GM12878 (cell line): ENCODE data around the gene SEC14L1. TPM values are rescaled to one million over a fixed set of nuclear protein-coding genes. Genes with fewer than 3 reads are reported as not detected.
"Not testable (repeated sequence)": the region's sequence is repeated elsewhere in the genome, so short reads cannot be mapped to it uniquely, and the experiment has no call there.

Experiments used
- ATAC-seq: fragments of 200-7000 bp; cut with Tn5 transposase; 3 replicates; pipeline ENCODE4 v1.9.1; 2020; ENCODE audit warnings: mild to moderate bottlenecking, moderate library complexity
- BruUV-seq: library from RNA; stranded (reverse); fragments of 400-500 nt; replicated peaks from 2 replicates; lab custom pipeline; 2021; lab: Mats Ljungman, UMichigan
- CTCF ChIA-PET: fragments of 300-600 bp; sonication (Branson Sonifier 250); formaldehyde crosslinking; extraction: SDS; loops from one replicate; lab custom pipeline; 2021; ENCODE audit warnings: inconsistent platforms; lab: Yijun Ruan, JAX
- POLR2A ChIA-PET: fragments of 350-600 bp; formaldehyde crosslinking; extraction: SDS; loops from one replicate; lab custom pipeline; 2021; ENCODE audit warnings: inconsistent platforms; lab: Charles Lee
- RAD21 ChIA-PET: fragments of 300-600 bp; sonication (Branson Sonifier 250); formaldehyde crosslinking; loops from one replicate; lab custom pipeline; 2023; ENCODE audit warnings: antibody characterized with exemption; ENCODE audit not compliant: unreplicated experiment; lab: Charles Lee
- SMC1A ChIA-PET: fragments of 300-600 bp; sonication (Branson Sonifier 250); formaldehyde crosslinking; loops from one replicate; lab custom pipeline; 2023; ENCODE audit not compliant: unreplicated experiment, uncharacterized antibody; lab: Charles Lee
- DNase-seq: peaks from one replicate; pipeline ENCODE4 v3.0.0-alpha.2; 2011; ENCODE audit warnings: low read depth, low spot score
- FAIRE-seq: peaks from 3 replicates; lab custom pipeline; 2011; peaks lifted over from hg19 to GRCh38; lab: Jason Lieb, UNC
- H2AFZ ChIP-seq: 2 replicates; pipeline ENCODE4 v1.6.0; 2011; ENCODE audit warnings: low read depth, low read length, control low read depth; ENCODE audit not compliant: control insufficient read depth
- H3K27ac ChIP-seq: 2 replicates; pipeline ENCODE4 v1.5.1; 2011; ENCODE audit warnings: control low read depth; ENCODE audit not compliant: control insufficient read depth, insufficient read depth
- H3K27me3 ChIP-seq, 2 experiments: replicated peaks in 1 of 2; 2 replicates each; pipeline versions ENCODE4 v1.6.0 to v1.6.1; 2011; ENCODE audit warnings: low read length in 1 of 2; ENCODE audit not compliant: control insufficient read depth in 2 of 2, insufficient read depth in 2 of 2
- H3K36me3 ChIP-seq, 2 experiments: 2 replicates each; pipeline ENCODE4 v1.5.1; 2011; ENCODE audit warnings: low read length in 1 of 2; ENCODE audit not compliant: control insufficient read depth in 2 of 2, insufficient read depth in 2 of 2
- H3K4me1 ChIP-seq: 2 replicates; pipeline ENCODE4 v1.6.1; 2011; ENCODE audit warnings: mild to moderate bottlenecking, low read length, moderate library complexity, mixed read lengths; ENCODE audit not compliant: control insufficient read depth, insufficient read depth
- H3K4me2 ChIP-seq: 2 replicates; pipeline ENCODE4 v1.6.0; 2011; ENCODE audit warnings: control low read depth; ENCODE audit not compliant: control insufficient read depth, insufficient read depth
- H3K4me3 ChIP-seq: fragments of 200-600 bp; sonication (generic); 2 replicates; pipeline ENCODE4 v1.5.1; 2016
- H3K79me2 ChIP-seq: 2 replicates; pipeline ENCODE4 v1.6.0; 2011; ENCODE audit warnings: low read length; ENCODE audit not compliant: control insufficient read depth, insufficient read depth
- H3K9ac ChIP-seq: 2 replicates; pipeline ENCODE4 v1.8.0; 2011; ENCODE audit warnings: low read length, control low read depth, mixed read lengths; ENCODE audit not compliant: control insufficient read depth, insufficient read depth
- H3K9me3 ChIP-seq: replicated peaks from 3 replicates; pipeline ENCODE4 v1.5.1; 2011; ENCODE audit warnings: mild to moderate bottlenecking, low read length; ENCODE audit not compliant: control insufficient read depth, insufficient read depth
- H4K20me1 ChIP-seq: 2 replicates; pipeline ENCODE4 v1.6.0; 2011; ENCODE audit not compliant: control insufficient read depth, insufficient read depth
- BACH1 ChIP-seq: fragments of 450-650 bp; IDR thresholded peaks from 2 replicates; pipeline ENCODE4 v1.6.1; 2017; ENCODE audit warnings: mild to moderate bottlenecking, borderline replicate concordance
- EED ChIP-seq: sonication (generic); IDR thresholded peaks from 2 replicates; pipeline ENCODE4 v1.6.1; 2016; ENCODE audit warnings: antibody characterized with exemption, low read depth
- FOS ChIP-seq: IDR thresholded peaks from 3 replicates; pipeline ENCODE4 v1.6.1; 2011; ENCODE audit warnings: borderline replicate concordance; ENCODE audit not compliant: insufficient read length; ENCODE audit errors: extremely low read depth
- HDGF ChIP-seq: fragments of 450-650 bp; IDR thresholded peaks from 2 replicates; pipeline ENCODE4 v1.6.1; 2016; ENCODE audit warnings: antibody characterized with exemption
- NFYB ChIP-seq: IDR thresholded peaks from 2 replicates; pipeline ENCODE4 v1.6.1; 2011; ENCODE audit warnings: low read depth, mild to moderate bottlenecking, low read length, improper control_type of control experiment, moderate library complexity; ENCODE audit not compliant: insufficient read depth
- RELA ChIP-seq: fragments of 450-650 bp; IDR thresholded peaks from 2 replicates; pipeline ENCODE4 v1.8.0; 2014; ENCODE audit warnings: borderline replicate concordance; ENCODE audit not compliant: partially characterized antibody
- SUPT20H ChIP-seq: IDR thresholded peaks from 2 replicates; pipeline ENCODE4 v1.6.1; 2011; ENCODE audit warnings: low read depth, mild to moderate bottlenecking, low read length, moderate library complexity, borderline replicate concordance; ENCODE audit not compliant: control insufficient read depth
- TBL1XR1 ChIP-seq: IDR thresholded peaks from 2 replicates; pipeline ENCODE4 v1.6.1; 2012; ENCODE audit warnings: low read depth, low read length, improper control_type of control experiment
- ZBTB40 ChIP-seq: fragments of 450-650 bp; IDR thresholded peaks from 2 replicates; pipeline ENCODE4 v1.6.1; 2016; ENCODE audit warnings: mild to moderate bottlenecking, moderate library complexity, borderline replicate concordance
- WGBS: methylation state at CpG from one replicate; pipeline ENCODE4 v1.1.6; 2016; ENCODE audit warnings: low lambda C conversion rate; ENCODE audit not compliant: insufficient replicate concordance, insufficient coverage; ENCODE audit errors: missing lambda C conversion rate; 5-methylcytosine and 5-hydroxymethylcytosine counted together
- in situ Hi-C: fragments of 300-500 bp; cut with MboI; formaldehyde crosslinking; loops from 9 replicates; pipeline ENCODE4 v1.14.3; 2018; ENCODE audit warnings: mixed read lengths
- intact Hi-C: fragments of 100-400 bp; cut with micrococcal nuclease; formaldehyde crosslinking; loops from one replicate; pipeline ENCODE4 v1.14.2; 2022; ENCODE audit not compliant: unreplicated experiment
- polyA plus RNA-seq, 11 experiments: library from polyadenylated mRNA; depleted of rRNA in 4 of 11; unstranded in 6 of 11; stranded (reverse) in 5 of 11; fragments of >200 nt; fragmentation: Nextera tagmentation in 4 of 11; fragmentation: Illumina TruSeq in 1 of 11; extraction: Ambion mirVana in 4 of 11; extraction: Trizol in 1 of 11; gene quantifications; 1 replicate in 1 of 11; 2 replicates in 10 of 11; pipeline versions ENCODE4 v1.2.1 to v1.2.3, GENCODE V29; 2011 to 2016; ENCODE audit warnings: inconsistent platforms in 2 of 11, missing spikeins in 2 of 11, low read depth in 1 of 11
- total RNA-seq, 4 experiments: library from RNA; depleted of rRNA in 3 of 4; stranded (reverse); fragments of >200 nt in 3 of 4; fragmentation: Illumina TruSeq in 1 of 4; extraction: Trizol in 1 of 4; gene quantifications; 2 replicates each; pipeline versions ENCODE4 v1.2.1 to v1.2.3, GENCODE V29; 2013 to 2021

The SEC14L1 gene
- total and polyA plus RNA-seq, 10 of the 15 experiments (the other 5 are each of a cell fraction or from before 2014, with no cell fraction given), result 6.3 to 66.1 (median 33.5) TPM

DNA sequence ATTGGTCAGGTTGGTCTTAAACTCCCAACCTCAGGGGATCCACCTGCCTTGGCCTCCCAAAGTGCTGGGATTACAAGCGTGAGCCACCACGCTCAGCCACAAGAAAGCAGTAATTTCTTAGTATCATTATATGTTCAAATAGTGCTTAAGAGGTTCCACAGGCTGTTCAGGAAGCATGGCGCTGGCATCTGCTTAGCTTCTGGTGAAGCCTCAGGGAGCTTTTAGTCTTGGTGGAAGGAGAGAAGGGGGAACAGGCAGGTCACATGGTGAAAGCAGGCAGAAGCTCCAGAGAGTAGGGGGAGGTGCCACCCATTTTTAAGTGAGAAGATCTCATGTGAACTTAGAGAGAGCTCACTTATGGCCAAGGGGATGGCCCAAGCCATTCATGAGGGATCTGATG lies 3.7 kb upstream of the SEC14L1 start:
- SMC1A ChIA-PET, result interaction anchor here (0.7 kb wide), 1 partner anchor 66 kb away, joined by 3 read pairs; no protein-coding TSS in a partner anchor
- H3K9me3 ChIP-seq, result no peaks in the 10 kb centered on the region; the same call in 2 of the 3 replicates
- 98% methylated on average over 3 of the region's 3 CpGs for WGBS
- ATAC-seq (no peak), FAIRE-seq (no peak), DNase-seq (no peak)
- RAD21 ChIA-PET, result interaction anchor here (0.6 kb wide), 1 partner anchor 29 kb away, joined by 4 read pairs; no protein-coding TSS in a partner anchor
- no peak overlapping the region for H3K4me2 ChIP-seq
- H3K79me2 ChIP-seq, result peaks cover 12% of the 10 kb centered on the region
- no peak overlapping the region for H3K9ac ChIP-seq
- H2AFZ ChIP-seq, result no peak overlapping the region
- no peaks in the 10 kb centered on the region for H3K36me3 ChIP-seq
- CTCF ChIA-PET, result interaction anchor here (0.9 kb wide), 1 partner anchor 27 kb away, joined by 3 read pairs; no protein-coding TSS in a partner anchor
- intact Hi-C loops, result no loop called here
- no peaks in the 10 kb centered on the region for H4K20me1 ChIP-seq
- H3K4me1 ChIP-seq, result peaks cover 9% of the 10 kb centered on the region
- no peak for TF ChIP-seq ZBTB40
- TF ChIP-seq NFYB, result no peak
- TF ChIP-seq FOS, result no peak
- TF ChIP-seq BACH1, result no peak
- TF ChIP-seq RELA, result no peak
- no peak for TF ChIP-seq TBL1XR1
- no peak for TF ChIP-seq SUPT20H
- no peak for TF ChIP-seq HDGF
- no peak for TF ChIP-seq EED
- no peak overlapping the region for H3K27ac ChIP-seq
- H3K27me3 ChIP-seq, result no peaks in the 10 kb centered on the region
- POLR2A ChIA-PET, result no interaction called here
- no TSS peak for BruUV-seq
- no peak overlapping the region for H3K4me3 ChIP-seq
- in situ Hi-C loops, result no loop called here

DNA sequence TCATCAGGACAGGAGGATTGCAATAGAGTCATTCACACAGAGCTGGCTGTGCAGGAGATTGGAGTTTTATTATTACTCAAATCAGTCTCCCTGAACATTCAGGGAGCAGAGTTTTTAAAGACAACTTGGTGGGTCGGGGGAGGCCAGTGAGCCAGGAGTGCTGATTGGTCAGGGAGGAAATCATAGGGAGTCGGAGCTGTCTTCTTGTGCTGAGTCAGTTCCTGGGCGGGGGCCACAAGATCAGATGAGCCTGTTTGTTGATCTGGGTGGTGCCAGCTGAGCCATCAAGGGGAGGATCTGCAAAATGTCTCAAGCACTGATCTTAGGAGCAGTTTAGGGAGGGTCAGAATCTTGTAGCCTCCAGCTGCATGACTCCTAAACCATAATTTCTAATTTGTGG lies 2.9 kb upstream of the SEC14L1 start:
- 72% methylated on average over 3 of the region's 3 CpGs for WGBS
- H3K9me3 ChIP-seq, POLR2A ChIA-PET, in situ Hi-C loops, FAIRE-seq, DNase-seq, H4K20me1 ChIP-seq, H3K36me3 ChIP-seq, H3K27me3 ChIP-seq, H3K4me1 ChIP-seq, H3K4me2 ChIP-seq, H2AFZ ChIP-seq, ATAC-seq, H3K27ac ChIP-seq, BruUV-seq, H3K9ac ChIP-seq, intact Hi-C loops, H3K4me3 ChIP-seq: not testable (repeated sequence)
- H3K79me2 ChIP-seq, result peaks cover 20% of the 10 kb centered on the region
- CTCF ChIA-PET, result interaction anchor here (0.9 kb wide), 1 partner anchor 28 kb away, joined by 3 read pairs; no protein-coding TSS in a partner anchor
- RAD21 ChIA-PET, result interaction anchor here (0.6 to 5.6 kb wide), 2 partner anchors 29 kb away, joined by 4 to 87 read pairs; no protein-coding TSS in a partner anchor
- SMC1A ChIA-PET, result interaction anchor here (0.7 kb wide), 1 partner anchor 65 kb away, joined by 3 read pairs; no protein-coding TSS in a partner anchor
